SH-SY5Y (cell line): ENCODE results near the gene DMBT1.

Source experiments
- GATA2 ChIP-seq: IDR thresholded peaks from 2 replicates; pipeline ENCODE4 v1.6.1; 2011; ENCODE audit warnings: mild to moderate bottlenecking, low read depth, low read length
- GATA3 ChIP-seq: IDR thresholded peaks from 2 replicates; pipeline ENCODE4 v1.6.1; 2011; ENCODE audit warnings: low read depth, mild to moderate bottlenecking, low read length, moderate library complexity

- TF ChIP-seq GATA2 (peak; percentile 79), GATA3 (no peak)
Observed at GRCh38 chr10:122636953-122637352, 76.4 kb downstream of the DMBT1 start.
